GM19438 (cell line): Measurements from ENCODE around the gene PPP1R12B.
"Not testable (repeated sequence)": the region's sequence is repeated elsewhere in the genome, so short reads cannot be mapped to it uniquely, and the experiment has no call there.

ENCODE experiments used
- ATAC-seq: cut with Tn5 transposase; IDR thresholded peaks from one replicate; pipeline ENCODE4 v1.9.1; 2021; ENCODE audit warnings: low read depth; ENCODE audit not compliant: unreplicated experiment

The PPP1R12B gene

DNA sequence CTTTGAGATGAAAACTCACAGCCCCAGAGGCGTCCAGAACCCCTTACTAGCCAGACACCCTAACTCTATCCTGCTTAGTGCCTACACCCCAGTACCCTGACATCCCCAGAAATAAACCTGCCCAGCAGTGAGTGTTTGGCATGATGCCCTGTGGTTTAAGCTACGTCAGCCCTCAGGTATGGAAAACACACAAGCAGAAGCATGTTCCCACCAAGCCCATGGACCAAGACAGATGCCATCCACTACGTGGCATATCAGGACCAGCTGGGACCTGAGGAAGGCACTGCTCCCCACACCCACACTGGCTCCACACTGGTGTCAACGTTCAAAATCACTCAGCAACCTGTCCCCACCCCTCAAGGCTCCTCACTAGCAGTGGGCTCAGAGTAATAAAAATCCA is 245.3 kb downstream of the PPP1R12B start:
- ATAC-seq = no peak

DNA sequence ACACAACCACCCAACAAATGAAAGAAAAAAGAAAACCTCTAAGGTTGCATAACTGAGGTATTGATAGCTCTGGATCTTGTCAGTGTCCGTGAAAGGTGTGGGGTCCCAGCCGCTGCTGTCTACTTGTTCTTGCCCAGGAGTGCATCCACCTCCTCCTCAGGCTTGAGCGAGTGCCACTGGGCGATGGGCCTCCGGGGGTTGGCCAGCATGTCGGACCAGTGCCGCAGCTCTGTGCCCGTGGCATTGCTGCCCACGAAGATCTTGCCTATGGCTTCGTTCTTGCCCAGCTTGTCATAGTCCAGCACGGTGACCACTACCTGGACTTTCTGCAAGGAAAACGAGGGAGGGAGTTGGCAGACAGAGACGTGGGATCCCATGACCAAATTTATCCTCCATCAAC is 248.1 kb downstream of the PPP1R12B start:
- no peak for ATAC-seq

GRCh38 chr1:202597090-202597761 is 248.7 kb downstream of the PPP1R12B start:
- ATAC-seq = no peak

- no peak for ATAC-seq
Measured at GRCh38 chr1:202599669-202600431, 251.4 kb downstream of the PPP1R12B start.

DNA sequence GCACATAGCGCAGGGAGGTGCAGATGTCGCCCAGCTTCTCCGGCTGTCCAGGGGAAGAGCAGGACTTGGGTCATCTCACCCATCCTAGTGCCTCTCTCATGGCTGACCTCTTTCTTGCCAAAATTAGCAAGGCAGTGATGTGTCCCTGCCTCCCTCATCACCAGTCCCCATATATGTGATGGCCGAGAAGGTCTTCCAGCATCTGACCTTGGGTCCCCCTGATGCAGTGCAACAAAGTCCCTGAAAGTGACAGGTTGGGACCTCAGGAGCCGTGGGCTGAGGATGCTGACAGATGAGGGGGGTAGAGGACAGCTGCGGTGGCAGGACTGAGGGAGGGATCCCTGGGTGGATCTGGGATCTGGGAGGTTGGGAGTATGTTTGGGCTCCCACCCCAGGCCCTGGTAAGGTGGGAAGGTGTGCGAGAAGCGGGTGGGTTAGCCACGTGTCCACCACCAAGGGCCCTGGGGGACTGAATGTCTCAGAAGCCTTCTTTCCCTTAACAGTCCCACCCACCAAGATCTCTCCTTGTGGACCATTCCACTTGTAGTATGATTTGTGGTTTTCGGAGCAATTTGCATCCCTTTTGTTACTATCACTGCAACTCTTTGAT is 252.0 kb downstream of the PPP1R12B start:
- ATAC-seq = no peak

DNA sequence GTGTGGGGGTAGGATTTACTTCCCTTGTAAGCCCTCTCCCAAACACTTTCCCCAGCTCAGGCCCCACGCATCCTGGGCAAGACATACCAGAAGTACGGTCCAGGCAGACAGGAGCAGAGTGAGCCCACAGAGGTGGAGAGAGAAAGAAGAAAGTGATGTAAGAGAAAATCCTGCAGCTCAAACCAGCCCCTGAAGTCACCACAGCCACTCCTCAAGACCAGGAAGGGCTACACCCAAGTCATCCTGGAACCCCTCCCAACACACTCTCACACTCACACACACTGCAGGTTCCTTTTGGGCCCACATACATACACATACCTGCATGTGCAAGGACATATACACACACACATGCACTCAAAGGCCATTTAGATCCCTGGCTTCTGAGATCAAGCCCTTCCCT is 254.9 kb downstream of the PPP1R12B start:
- ATAC-seq = no peak

DNA sequence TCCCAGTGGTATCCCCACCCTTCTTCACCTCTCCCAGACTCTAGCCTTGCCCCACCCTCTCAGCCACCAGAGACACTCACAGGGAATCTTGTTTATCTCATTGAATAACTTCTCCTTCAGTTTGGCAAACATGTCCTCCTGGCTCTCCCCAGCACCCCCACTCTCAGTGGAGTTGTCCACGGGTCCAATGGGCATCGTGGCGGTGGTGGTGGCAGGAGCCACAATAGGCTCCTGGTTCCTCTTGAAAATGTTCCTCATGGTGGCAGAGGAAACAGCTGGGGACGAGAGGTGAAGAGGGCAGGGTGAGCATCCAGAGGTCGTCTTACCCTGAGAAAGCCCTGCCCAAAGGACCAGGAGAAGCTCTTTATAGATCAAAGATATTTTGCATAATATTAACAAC is 257.0 kb downstream of the PPP1R12B start:
- ATAC-seq = no peak

GRCh38 chr1:202612036-202612435 is 263.5 kb downstream of the PPP1R12B start:
- not testable (repeated sequence) for ATAC-seq

DNA sequence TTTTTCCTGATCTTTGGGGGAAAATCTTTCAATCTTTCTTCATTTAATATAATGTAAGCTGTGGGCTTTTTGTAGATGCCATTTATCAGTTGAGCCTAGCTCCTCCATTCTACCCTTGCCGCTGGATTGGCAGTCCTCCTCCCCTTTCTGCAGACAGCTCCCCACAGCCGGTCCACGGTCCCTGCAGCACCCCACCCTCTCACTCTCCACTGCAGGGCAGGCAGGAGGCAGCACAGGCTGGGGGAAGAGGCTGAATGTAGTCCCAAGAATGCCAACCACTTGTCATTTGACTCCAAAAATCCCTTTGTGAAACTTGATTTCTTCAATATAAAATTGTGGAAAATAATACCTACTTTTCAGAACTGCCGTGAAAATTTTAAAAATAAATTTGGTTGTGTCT is 265.1 kb downstream of the PPP1R12B start:
- ATAC-seq = no peak

DNA sequence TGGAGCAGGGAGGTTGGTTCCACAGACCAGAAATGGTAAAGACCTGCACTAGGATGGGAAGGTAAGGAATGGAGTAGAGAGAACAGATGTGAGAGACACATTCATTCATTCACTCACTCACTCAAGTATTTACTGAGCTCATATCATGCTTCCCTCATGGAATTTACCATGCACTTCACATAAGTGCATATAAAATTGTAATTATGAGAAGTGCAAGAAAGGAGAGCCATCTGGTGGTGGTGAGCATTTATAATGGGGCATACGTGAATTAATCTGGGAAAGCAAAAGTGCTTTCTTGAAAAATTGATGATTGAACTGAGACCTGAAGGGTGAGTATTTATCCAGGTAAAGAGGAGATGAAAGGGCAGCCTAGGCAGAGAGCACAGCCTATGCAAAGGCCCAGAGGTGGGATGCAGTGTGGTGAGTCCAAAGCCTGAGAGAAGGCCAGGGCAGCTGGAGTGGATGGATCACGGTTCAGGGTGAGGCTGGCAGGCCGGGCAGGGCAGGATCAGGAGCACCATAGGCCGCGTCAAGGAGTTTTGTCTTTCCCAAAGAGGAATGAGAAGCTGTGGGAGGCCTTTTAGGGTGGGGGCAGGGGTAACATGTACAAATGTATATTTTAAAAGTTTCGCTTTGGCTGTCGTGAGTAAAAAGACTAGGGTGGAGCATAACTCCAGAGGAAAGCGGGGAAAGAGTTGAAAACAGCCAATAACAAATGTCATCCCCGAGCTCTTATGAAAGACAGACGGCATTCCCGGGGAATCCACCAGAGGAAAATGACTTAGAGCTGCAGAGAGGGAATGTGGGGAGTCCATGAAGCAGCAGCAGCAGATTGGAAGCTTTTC is 266.1 kb downstream of the PPP1R12B start:
- ATAC-seq = not testable (repeated sequence)

- peak; percentile 8 for ATAC-seq
Measured at GRCh38 chr1:202615208-202615500, 266.7 kb downstream of the PPP1R12B start.

DNA sequence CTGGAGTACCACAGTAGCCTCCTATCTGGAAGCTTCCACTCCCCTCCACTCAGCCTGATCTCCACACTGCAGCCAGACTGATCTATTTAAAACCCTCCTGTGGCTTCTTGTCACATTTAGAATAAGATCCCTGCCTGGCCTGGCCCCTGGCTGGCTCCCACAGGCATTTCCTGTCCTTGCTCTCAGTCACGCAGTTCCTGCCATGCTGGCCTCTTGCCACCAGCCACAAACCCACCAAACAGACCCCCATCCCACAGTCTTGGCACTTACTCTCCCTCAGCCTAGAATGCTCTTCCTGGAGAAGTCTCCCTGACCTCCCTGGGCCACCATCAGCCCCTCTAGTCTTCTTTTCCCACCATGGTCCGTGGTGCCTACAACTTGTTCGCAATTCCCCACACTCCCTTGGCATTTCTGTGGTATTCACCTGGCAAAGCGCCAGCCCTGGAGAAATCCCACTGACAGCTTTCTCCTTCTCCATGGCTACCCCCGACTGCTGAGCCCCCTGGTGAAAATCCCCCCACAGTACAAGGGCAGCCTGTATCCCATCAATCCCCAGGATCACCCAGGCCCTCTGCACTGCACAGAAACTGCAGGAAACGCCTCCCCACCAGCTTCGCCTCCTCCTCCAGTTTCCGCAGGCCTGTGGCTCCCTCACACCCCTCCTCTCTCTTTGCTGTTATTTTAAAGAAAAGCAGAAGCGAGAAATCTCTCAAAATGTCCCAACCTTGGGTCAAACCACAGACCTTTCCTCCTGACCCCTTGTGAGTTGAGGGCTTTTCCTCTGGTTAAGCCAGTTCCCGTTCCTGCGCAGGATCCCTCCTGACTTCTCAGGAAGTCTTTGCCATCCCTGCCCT is 267.2 kb downstream of the PPP1R12B start:
- peak; percentile 73 for ATAC-seq

GRCh38 chr1:202616355-202616915 is 267.9 kb downstream of the PPP1R12B start:
- peak; percentile 21 for ATAC-seq

- not testable (repeated sequence) for ATAC-seq
Measured at GRCh38 chr1:202619012-202619411, 270.5 kb downstream of the PPP1R12B start.

DNA sequence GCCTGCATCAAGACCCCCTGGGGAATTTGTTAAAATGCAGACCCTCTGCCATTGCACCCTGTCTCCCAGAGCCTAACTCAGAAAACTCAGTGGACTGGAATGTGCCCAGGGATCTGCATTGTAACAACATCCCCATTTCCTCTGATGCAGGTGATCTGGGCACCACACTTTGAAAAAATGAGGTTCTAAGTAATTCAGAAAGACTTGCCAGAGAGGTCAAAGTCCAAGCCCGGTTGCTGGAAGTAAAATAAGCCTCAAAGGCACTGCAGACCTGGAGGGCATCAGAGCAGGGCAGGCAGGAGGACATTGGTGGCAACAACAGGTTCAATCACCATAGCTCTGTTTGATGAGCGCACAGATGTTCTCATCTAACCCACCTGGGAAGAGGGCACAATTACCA is 271.0 kb downstream of the PPP1R12B start:
- no peak for ATAC-seq

DNA sequence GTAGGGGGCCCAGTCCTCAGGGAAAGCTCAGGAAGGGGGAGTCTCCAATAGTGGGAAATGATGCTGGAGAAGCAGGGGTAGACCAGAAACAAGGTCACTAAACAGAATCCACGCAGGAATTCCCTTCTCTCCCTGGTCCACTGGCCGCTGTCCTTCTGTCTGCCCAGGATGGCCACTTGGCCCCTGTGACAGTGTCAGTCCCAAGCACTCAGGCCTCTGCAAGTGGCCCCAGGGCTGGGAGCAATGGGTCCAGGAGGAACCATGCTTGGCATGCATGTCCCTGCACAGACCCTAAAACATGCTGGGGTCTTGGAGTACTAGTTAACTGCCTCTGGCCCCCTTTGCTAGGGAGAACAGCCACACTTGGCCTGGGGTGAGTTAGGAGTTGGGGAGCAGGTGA is 271.5 kb downstream of the PPP1R12B start:
- not testable (repeated sequence) for ATAC-seq

GRCh38 chr1:202621446-202621845 is 272.9 kb downstream of the PPP1R12B start:
- no peak for ATAC-seq

DNA sequence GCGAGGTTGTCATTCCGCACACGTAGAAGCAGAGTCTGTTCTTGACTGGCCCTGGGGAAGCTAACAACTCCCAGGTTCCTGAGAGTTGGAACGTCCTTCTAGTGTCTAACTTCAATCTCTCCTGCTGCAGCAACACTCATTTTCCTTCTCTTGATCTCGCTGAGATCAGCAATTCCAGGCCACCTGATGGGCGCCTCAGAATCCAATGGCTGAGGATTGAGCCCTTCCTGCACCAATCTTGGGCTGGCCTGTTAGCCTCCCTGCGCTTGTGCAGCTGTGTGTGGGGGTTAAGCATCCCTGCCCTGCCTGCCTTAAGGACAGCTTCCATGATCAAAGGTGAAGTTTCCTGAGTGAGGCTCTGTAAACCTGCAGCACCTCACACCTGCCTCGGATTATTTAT is 273.9 kb downstream of the PPP1R12B start:
- no peak for ATAC-seq

GRCh38 chr1:202623075-202623474 is 274.6 kb downstream of the PPP1R12B start:
- ATAC-seq = no peak

DNA sequence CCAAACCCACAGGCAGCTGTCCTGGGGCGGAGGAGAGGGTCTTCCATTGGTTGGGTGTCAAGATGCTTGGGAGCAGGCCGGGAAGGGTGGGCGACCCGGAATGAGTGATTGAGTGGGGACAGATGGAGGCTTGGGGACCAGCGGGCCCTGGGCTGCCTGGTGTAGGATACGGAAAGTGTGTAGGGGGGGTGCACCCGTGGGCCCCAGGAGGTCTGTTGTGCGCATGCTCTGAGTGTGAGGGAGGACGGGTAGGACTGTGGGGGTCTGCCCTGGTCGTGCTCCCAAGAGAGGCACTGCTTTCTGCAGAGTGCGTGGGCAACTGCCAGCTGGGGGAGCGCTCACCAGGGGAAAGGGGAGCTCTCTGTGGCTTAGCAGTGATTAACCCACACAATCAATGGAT is 275.0 kb downstream of the PPP1R12B start:
- not testable (repeated sequence) for ATAC-seq
